HG02763 (cell line): Measurements from ENCODE around the gene CARS1.
"Not testable (repeated sequence)": the region's sequence is repeated elsewhere in the genome, so short reads cannot be mapped to it uniquely, and the experiment has no call there.

Source experiments
- ATAC-seq: cut with Tn5 transposase; IDR thresholded peaks from one replicate; pipeline ENCODE4 v1.9.1; 2021; ENCODE audit warnings: mild to moderate bottlenecking, moderate library complexity; ENCODE audit not compliant: unreplicated experiment

CARS1 gene

GRCh38 chr11:3063876-3064275 lies 6.7 kb upstream of the CARS1 start:
- ATAC-seq = not testable (repeated sequence)

GRCh38 chr11:3063432-3063831 lies 6.2 kb upstream of the CARS1 start:
- not testable (repeated sequence) for ATAC-seq

GRCh38 chr11:3060436-3061025 lies 3.3 kb upstream of the CARS1 start:
- ATAC-seq = no peak

- ATAC-seq = no peak
Observed at GRCh38 chr11:3058753-3059664, 1.8 kb upstream of the CARS1 start.

- no peak for ATAC-seq
Observed at GRCh38 chr11:3056296-3057068, 741 bp downstream of the CARS1 start.

- no peak for ATAC-seq
Observed at GRCh38 chr11:3055891-3056290, 1.3 kb downstream of the CARS1 start.

GRCh38 chr11:3052567-3052966 lies 4.7 kb downstream of the CARS1 start:
- ATAC-seq = no peak

- no peak for ATAC-seq
Observed at GRCh38 chr11:3052109-3052479, 5.1 kb downstream of the CARS1 start.

- no peak for ATAC-seq
Observed at GRCh38 chr11:3051196-3052108, 5.8 kb downstream of the CARS1 start.

GRCh38 chr11:3050386-3051195 lies 6.6 kb downstream of the CARS1 start:
- no peak for ATAC-seq

GRCh38 chr11:3049430-3050243 lies 7.6 kb downstream of the CARS1 start:
- ATAC-seq = peak; percentile 92

- no peak for ATAC-seq
Observed at GRCh38 chr11:3047637-3048036, 9.6 kb downstream of the CARS1 start.

GRCh38 chr11:3046641-3047040 lies 10.6 kb downstream of the CARS1 start:
- no peak for ATAC-seq

GRCh38 chr11:3046190-3046589 lies 11.0 kb downstream of the CARS1 start:
- no peak for ATAC-seq

- no peak for ATAC-seq
Observed at GRCh38 chr11:3044915-3045314, 12.3 kb downstream of the CARS1 start.

GRCh38 chr11:3044004-3044403 lies 13.2 kb downstream of the CARS1 start:
- no peak for ATAC-seq

- no peak for ATAC-seq
Observed at GRCh38 chr11:3043315-3043871, 13.8 kb downstream of the CARS1 start.

- no peak for ATAC-seq
Observed at GRCh38 chr11:3042496-3043314, 14.5 kb downstream of the CARS1 start.
